D721Med (cell line): ENCODE measurements around the gene ALDH3B1.

Source experiments
- DNase-seq: peaks from one replicate; pipeline ENCODE4 v3.0.0; 2011; ENCODE audit warnings: low spot score; ENCODE audit not compliant: insufficient read length
- FAIRE-seq: peaks from 2 replicates; lab custom pipeline; 2011; peaks lifted over from hg19 to GRCh38; lab: Jason Lieb, UNC
- CTCF ChIP-seq: IDR thresholded peaks from 2 replicates; pipeline ENCODE4 v1.5.1; 2012; ENCODE audit warnings: mild to moderate bottlenecking, control low read depth; ENCODE audit not compliant: insufficient read depth; ENCODE audit errors: missing control alignments

The ALDH3B1 gene

GRCh38 chr11:67999201-67999629 lies 10.9 kb upstream of the ALDH3B1 start:
- FAIRE-seq (no peak), DNase-seq (no peak)

DNA sequence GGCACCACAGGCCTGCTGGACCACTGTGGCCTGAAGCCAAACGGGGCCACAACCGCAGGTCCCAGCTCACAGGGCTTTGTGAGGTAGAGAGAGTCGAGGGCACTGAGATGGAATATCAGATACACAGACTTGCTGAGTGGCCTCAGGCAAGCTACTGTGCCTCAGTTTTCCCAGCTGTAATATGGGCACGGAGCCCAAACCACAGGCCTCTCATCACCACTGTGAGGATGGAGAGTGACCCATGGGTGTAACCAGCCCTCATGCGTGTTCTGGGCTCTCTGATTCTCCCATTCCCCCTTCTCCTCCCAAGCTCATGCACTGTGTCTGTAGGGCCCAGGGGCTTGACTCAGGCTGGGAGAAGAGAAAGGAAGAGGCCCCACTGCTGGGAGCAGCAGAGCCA lies 10.4 kb upstream of the ALDH3B1 start:
- no peak for FAIRE-seq
- no peak for TF ChIP-seq CTCF

More at GRCh38 chr11:67999201-67999629, 10.9 kb upstream of the ALDH3B1 start:
- TF ChIP-seq CTCF = no peak

GRCh38 chr11:68002575-68002937 lies 7.6 kb upstream of the ALDH3B1 start:
- no peak for FAIRE-seq
- DNase-seq = no peak
- no peak for TF ChIP-seq CTCF

More for the DNA sequence above, 10.4 kb upstream of the ALDH3B1 start:
- no peak for DNase-seq

DNA sequence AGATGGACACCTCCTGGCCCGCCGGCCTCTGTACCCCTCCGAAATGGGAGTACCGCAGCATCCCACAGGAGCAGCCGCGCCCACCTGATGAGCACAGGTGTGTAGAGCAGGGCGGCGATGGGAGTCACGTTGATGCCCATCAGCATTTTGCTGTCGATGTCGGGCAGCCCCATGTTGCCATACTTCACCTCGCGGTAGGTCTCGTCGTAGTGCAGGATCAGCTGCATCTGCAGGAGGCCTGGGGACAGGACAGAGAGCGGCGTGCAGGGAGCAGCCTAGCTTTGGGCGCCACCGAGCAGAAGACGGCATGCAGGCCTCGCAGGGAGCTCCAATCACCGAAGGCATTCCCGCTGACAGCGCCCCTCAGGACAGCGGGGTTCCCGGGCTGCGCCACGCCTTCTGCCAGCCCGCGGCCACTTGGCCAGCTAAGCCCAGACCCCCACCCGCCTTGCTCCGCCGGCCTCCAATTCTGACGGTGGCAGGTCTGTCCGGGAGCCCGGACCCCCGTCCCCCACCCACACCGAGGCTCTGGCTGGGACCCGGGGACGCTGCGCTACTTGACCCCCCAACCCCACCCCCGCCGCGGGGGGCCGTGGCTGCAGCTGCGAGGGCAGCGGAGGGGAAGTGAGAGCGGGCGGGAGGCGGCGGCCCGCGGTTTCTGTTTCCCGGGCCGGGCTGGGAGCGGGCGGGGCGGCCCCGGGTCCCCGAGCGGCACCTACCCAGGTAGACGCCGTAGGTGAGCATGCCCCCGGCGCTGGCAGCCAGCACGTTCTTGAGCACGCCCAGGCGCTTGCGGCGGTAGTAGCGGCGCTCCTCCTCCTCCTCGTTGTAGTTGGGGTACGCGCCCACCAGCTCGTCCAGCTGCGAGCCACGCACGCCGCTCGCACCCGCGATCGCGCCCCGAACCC lies 6.9 kb upstream of the ALDH3B1 start:
- FAIRE-seq = no peak
- TF ChIP-seq CTCF = no peak
- no peak for DNase-seq

DNA sequence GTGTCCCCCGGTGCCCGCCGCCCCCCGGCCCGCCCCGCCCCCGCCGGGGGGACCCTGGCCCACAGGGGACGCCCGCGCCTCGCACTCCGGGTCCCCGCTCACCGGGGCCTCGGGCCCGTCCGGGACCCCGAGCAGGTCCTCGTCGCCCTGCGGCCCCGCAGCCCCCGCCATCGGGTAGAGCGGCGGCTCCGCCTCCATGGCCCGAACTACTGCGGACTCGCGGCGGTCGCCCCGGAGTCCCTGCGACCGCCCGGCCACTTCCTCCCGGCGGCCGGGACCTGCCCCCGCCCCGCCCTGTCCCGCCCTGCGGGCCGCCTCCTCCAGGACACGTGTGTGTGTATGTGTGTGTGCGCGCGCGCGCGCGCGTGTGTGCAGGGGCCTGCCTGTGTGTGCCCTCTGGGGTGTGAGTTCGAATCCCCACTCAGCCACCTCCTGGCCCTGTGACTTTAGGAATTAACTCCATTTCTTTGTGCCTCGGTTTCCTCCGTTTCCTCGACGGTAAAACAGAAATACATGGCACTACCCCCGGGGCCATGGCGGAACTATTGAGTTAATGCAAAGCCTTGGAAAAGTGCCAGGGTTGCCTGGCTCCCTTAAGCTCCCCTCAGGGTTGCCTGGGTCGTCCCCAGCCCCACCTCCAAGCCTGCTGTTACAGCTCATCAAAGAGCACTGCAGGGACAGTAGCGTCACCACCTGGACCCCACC lies 6.1 kb upstream of the ALDH3B1 start, which contains the start of gene UNC93B1:
Gene UNC93B1 (minus strand): TSS at position 252 of the 705 bp plus-strand sequence. CDS start 54 bp downstream, at position 198.
- TF ChIP-seq CTCF = no peak
- FAIRE-seq (no peak), DNase-seq (no peak)

- TF ChIP-seq CTCF = no peak
- FAIRE-seq = no peak
Measured at GRCh38 chr11:68004551-68005335, 5.4 kb upstream of the ALDH3B1 start.

More at GRCh38 chr11:68004551-68005335, 5.4 kb upstream of the ALDH3B1 start:
- no peak for DNase-seq
